Measurements from ENCODE around the gene PCDHGC4. TPM values are rescaled to one million over a fixed set of nuclear protein-coding genes. Genes with fewer than 3 reads are reported as not detected.

Gene PCDHGC4
- total RNA-seq, 2 donors from 2014 or later: 0.35 to 0.64 TPM

DNA sequence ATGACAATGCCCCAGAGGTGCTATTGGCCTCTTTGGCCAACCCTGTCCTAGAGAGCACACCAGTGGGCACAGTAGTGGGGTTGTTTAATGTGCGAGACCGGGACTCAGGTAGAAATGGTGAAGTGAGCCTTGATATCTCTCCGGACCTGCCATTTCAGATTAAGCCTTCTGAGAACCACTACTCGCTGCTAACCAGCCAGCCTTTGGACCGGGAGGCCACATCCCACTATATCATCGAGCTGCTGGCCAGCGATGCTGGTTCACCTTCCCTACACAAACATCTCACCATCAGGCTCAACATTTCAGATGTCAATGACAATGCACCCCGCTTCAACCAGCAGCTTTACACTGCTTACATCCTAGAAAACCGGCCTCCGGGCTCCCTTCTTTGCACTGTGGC, 5.4 kb downstream of the PCDHGC4 start:
- no peak for TF ChIP-seq CTCF (IDR thresholded peaks at IDR 0.05)
- Histone ChIP-seq H3K4me1 (no peaks in the 10 kb centered on the region), H3K36me3 (no peaks in the 10 kb centered on the region), H3K27me3 (peaks cover 14% of the 10 kb centered on the region), H3K27ac (no peak overlapping the region), H3K4me3 (no peak overlapping the region), H3K9ac (ENCODE audit: low read depth in 2 of 2, low read length in 2 of 2) (no peak overlapping the region), H3K9me3 (no peaks in the 10 kb centered on the region)
- no peak for DNase-seq
- intact Hi-C loops (cut with DNase I): no loop called here

- no peak overlapping the region for H3K9ac ChIP-seq (ENCODE audit: low read depth in 2 of 2, low read length in 2 of 2)
- no peaks in the 10 kb centered on the region for H3K9me3 ChIP-seq
- no peak for TF ChIP-seq CTCF (IDR thresholded peaks at IDR 0.05)
- no peak overlapping the region for H3K4me3 ChIP-seq
- H3K4me1 ChIP-seq: no peaks in the 10 kb centered on the region
- peaks cover 11% of the 10 kb centered on the region for H3K27me3 ChIP-seq
- intact Hi-C loops (cut with DNase I): no loop called here
- H3K36me3 ChIP-seq: no peaks in the 10 kb centered on the region
- DNase-seq: no peak
- no peak overlapping the region for H3K27ac ChIP-seq
These were observed 5.9 kb downstream of the PCDHGC4 start for GRCh38 chr5:141490771-141491170.

- H3K9me3 ChIP-seq: no peaks in the 10 kb centered on the region
- no peak for TF ChIP-seq CTCF (IDR thresholded peaks at IDR 0.05)
- no peak for DNase-seq
- H3K4me1 ChIP-seq: no peaks in the 10 kb centered on the region
- peaks cover 11% of the 10 kb centered on the region for H3K27me3 ChIP-seq
- H3K27ac ChIP-seq: no peak overlapping the region
- intact Hi-C loops (cut with DNase I): no loop called here
- H3K9ac ChIP-seq (ENCODE audit: low read depth in 2 of 2, low read length in 2 of 2): no peak overlapping the region
- no peaks in the 10 kb centered on the region for H3K36me3 ChIP-seq
- no peak overlapping the region for H3K4me3 ChIP-seq
These were observed 6.7 kb downstream of the PCDHGC4 start for GRCh38 chr5:141491323-141492167.

- H3K36me3 ChIP-seq: no peaks in the 10 kb centered on the region
- DNase-seq: no peak
- H3K4me1 ChIP-seq: no peaks in the 10 kb centered on the region
- peaks cover 11% of the 10 kb centered on the region for H3K27me3 ChIP-seq
- intact Hi-C loops (cut with DNase I): no loop called here
- no peak overlapping the region for H3K9ac ChIP-seq (ENCODE audit: low read depth in 2 of 2, low read length in 2 of 2)
- H3K9me3 ChIP-seq: no peaks in the 10 kb centered on the region
- TF ChIP-seq CTCF (IDR thresholded peaks at IDR 0.05): no peak
- no peak overlapping the region for H3K27ac ChIP-seq
- H3K4me3 ChIP-seq: no peak overlapping the region
These were observed 7.5 kb downstream of the PCDHGC4 start for GRCh38 chr5:141492168-141492885.

DNA sequence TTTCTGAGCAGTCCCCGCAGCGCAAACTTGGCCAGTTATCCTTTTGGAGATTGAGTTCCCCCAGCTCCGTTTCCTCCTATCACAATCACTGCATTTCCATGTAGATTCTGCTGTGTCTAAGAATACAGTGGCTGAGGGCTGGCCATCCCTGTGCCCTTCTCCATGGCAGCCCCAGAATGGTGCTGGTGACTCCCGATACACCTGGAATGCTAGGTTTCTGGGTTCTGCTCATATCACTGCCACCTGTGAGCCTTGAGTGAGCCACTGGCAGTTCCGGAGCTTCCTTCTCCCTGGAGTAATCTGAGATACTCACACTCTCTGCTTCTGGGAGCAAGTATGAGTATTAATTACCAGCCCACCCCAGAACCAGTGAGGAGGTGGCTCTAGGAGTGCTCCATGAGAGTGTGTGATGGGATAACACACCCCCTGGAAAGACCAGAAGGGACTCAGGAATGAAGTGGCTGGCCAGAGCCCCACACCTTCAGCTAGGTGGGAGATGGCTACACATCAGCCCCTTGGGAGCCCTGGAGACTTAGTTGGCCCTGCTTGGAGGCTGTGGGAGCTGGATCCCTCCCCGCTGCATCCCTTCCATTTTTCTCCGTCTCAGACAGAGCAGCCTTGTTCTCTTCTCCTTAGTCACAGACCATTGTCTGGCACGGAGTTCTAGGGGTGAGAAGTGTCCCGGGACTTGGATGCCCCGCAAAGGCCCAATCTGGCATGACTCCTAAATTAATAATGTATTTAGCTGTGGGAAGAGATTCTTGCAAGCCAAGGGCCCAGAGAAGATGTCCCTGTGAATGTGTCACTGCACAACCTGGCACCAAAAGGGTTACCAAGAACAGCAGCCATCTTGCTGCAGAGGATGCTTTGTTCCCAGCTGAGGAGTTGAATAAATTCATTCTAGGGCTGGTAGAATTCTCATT, 8.9 kb downstream of the PCDHGC4 start:
- no peaks in the 10 kb centered on the region for H3K9me3 ChIP-seq
- peaks cover 11% of the 10 kb centered on the region for H3K27me3 ChIP-seq
- intact Hi-C loops (cut with DNase I): no loop called here
- H3K36me3 ChIP-seq: no peaks in the 10 kb centered on the region
- DNase-seq: no peak
- no peak overlapping the region for H3K27ac ChIP-seq
- H3K4me3 ChIP-seq: no peak overlapping the region
- H3K4me1 ChIP-seq: no peaks in the 10 kb centered on the region
- H3K9ac ChIP-seq (ENCODE audit: low read depth in 2 of 2, low read length in 2 of 2): no peak overlapping the region
- TF ChIP-seq CTCF (IDR thresholded peaks at IDR 0.05): no peak

Measured in colonic mucosa (tissue), 4 donors.